Natural killer cell (primary cell): ENCODE measurements around the gene NMRK2. TPM values are rescaled to one million over a fixed set of nuclear protein-coding genes. Genes with fewer than 3 reads are reported as not detected.
"Not testable (repeated sequence)": the region's sequence is repeated elsewhere in the genome, so short reads cannot be mapped to it uniquely, and the experiment has no call there.

Source experiments
- ATAC-seq, 3 donors: fragments of 150-1000 bp in 2 of 3; fragments of 200-7000 bp in 1 of 3; cut with Tn5 transposase; 1 replicate in 1 of 3; 2 replicates in 2 of 3; pipeline ENCODE4 v1.10.0; 2021; ENCODE audit warnings: mild to moderate bottlenecking in 2 of 3, moderate library complexity in 2 of 3
- DNase-seq, 2 donors: peaks; one replicate each; pipeline versions ENCODE4 v3.0.0 to v3.0.0-alpha.2; 2013 to 2021; ENCODE audit warnings: mixed read lengths in 1 of 2
- H3K27ac ChIP-seq: one replicate; pipeline ENCODE4 v1.5.1; 2013; ENCODE audit warnings: mild to moderate bottlenecking, low read length
- H3K27me3 ChIP-seq: one replicate; pipeline ENCODE4 v1.6.1; 2013; ENCODE audit warnings: low read length; ENCODE audit not compliant: control insufficient read depth, insufficient read depth
- H3K36me3 ChIP-seq: one replicate; pipeline ENCODE4 v1.6.1; 2013; ENCODE audit warnings: low read length; ENCODE audit not compliant: control insufficient read depth, insufficient read depth
- H3K4me1 ChIP-seq: one replicate; pipeline ENCODE4 v1.6.1; 2013; ENCODE audit warnings: low read length; ENCODE audit not compliant: control insufficient read depth, insufficient read depth
- H3K4me3 ChIP-seq: one replicate; pipeline ENCODE4 v1.5.1; 2013; ENCODE audit warnings: low read length
- H3K9me3 ChIP-seq: one replicate; pipeline ENCODE4 v1.6.1; 2013; ENCODE audit warnings: low read length; ENCODE audit not compliant: control insufficient read depth, insufficient read depth
- H3K27ac Mint-ChIP-seq, 2 donors: one replicate each; pipeline ENCODE4 v1.8.0; 2022; ENCODE audit warnings: mild to moderate bottlenecking in 2 of 2, mixed read lengths in 2 of 2, moderate library complexity in 1 of 2
- H3K27me3 Mint-ChIP-seq, 2 donors: one replicate each; pipeline ENCODE4 v1.8.0; 2022; ENCODE audit warnings: low read depth in 2 of 2, mixed read lengths in 2 of 2
- H3K36me3 Mint-ChIP-seq: one replicate; pipeline ENCODE4 v1.8.0; 2022; ENCODE audit warnings: mixed read lengths
- H3K4me1 Mint-ChIP-seq, 2 donors: one replicate each; pipeline ENCODE4 v1.8.0; 2022; ENCODE audit warnings: mixed read lengths in 2 of 2
- H3K4me3 Mint-ChIP-seq: one replicate; pipeline ENCODE4 v1.8.0; 2022; ENCODE audit warnings: mild to moderate bottlenecking, moderate library complexity, mixed read lengths
- H3K9me3 Mint-ChIP-seq, 2 donors: one replicate each; pipeline ENCODE4 v1.8.0; 2022; ENCODE audit warnings: mixed read lengths in 2 of 2
- WGBS: methylation state at CpG from one replicate; pipeline ENCODE4 v1.1.7; 2013; ENCODE audit warnings: missing lambda C conversion rate; ENCODE audit not compliant: insufficient coverage; 5-methylcytosine and 5-hydroxymethylcytosine counted together
- intact Hi-C: fragments of 100-400 bp; cut with micrococcal nuclease; formaldehyde crosslinking; loops from one replicate; pipeline ENCODE4 v1.14.2; 2022
- total RNA-seq, 4 donors: library from RNA; stranded (reverse); fragments of 120-200 nt in 1 of 4; gene quantifications; one replicate each; pipeline versions ENCODE4 v1.2.3 to v1.2.4, GENCODE V29; 2013 to 2022
- TF ChIP-seq, protein P1 (sequence below): fragments of 200-600 bp; IDR thresholded peaks from one replicate; pipeline ENCODE4 v1.8.0; 2022; ENCODE audit warnings: antibody characterized with exemption

The NMRK2 gene
- total RNA-seq, 3 donors from 2014 or later (not counting 1 experiment from before 2014, with no cell fraction given): not detected

DNA sequence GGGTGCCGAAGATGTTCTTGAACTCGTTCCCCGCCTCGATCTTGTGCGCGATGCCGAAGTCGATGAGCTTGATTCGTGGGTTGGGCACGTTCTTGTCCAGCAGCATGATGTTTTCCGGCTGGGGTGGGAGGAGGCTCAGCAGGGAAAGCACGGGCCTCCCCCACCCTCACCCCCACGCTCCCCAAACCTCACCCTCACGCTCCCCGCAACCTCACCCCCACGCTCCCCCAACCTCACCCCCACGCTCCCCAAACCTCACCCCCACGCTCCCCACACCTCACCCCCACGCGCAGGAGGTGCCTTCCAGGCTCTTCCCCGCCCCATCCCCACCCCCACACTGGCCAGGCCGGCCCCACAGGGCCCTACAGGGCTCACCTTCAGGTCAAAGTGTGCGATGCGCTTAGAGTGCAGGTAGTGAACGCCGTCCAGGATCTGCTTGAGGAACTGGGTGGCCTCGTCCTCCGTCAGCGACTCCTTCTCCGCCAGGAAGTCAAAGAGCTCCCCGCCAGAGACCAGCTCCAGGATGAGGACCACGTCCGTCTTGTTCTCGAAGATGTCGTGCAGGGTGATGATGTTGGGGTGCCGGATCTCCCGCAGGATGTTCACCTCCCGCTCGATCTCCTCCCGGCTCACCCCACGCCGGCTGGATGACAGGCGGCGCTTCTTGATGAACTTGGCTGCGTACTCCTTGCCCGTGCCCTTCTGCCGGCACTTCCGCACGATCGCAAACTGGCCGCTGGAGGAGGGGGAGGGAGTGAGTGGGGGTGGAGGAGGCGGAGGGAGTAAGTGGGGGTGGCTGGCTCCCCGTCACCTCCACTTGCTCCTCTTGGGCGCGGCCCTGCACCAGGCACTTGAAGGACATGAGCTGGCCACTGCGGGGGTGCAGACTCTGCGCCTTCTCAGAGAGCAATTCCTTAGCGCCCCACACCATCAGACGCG is 31.7 kb downstream of the NMRK2 start:
- ATAC-seq (no peak), DNase-seq (no peak)
- no peak overlapping the region for H3K4me3 ChIP-seq
- H3K27ac Mint-ChIP-seq: no peak overlapping the region
- no peak overlapping the region for H3K27ac ChIP-seq
- no peaks in the 10 kb centered on the region for H3K27me3 Mint-ChIP-seq
- H3K27me3 ChIP-seq: no peaks in the 10 kb centered on the region
- TF ChIP-seq, protein P1, sequence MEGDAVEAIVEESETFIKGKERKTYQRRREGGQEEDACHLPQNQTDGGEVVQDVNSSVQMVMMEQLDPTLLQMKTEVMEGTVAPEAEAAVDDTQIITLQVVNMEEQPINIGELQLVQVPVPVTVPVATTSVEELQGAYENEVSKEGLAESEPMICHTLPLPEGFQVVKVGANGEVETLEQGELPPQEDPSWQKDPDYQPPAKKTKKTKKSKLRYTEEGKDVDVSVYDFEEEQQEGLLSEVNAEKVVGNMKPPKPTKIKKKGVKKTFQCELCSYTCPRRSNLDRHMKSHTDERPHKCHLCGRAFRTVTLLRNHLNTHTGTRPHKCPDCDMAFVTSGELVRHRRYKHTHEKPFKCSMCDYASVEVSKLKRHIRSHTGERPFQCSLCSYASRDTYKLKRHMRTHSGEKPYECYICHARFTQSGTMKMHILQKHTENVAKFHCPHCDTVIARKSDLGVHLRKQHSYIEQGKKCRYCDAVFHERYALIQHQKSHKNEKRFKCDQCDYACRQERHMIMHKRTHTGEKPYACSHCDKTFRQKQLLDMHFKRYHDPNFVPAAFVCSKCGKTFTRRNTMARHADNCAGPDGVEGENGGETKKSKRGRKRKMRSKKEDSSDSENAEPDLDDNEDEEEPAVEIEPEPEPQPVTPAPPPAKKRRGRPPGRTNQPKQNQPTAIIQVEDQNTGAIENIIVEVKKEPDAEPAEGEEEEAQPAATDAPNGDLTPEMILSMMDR: no peak
- intact Hi-C loops: no loop called here
- H3K4me1 ChIP-seq: peaks cover 9% of the 10 kb centered on the region
- no peaks in the 10 kb centered on the region for H3K9me3 Mint-ChIP-seq
- H3K4me3 Mint-ChIP-seq: no peak overlapping the region
- peaks cover 10% of the 10 kb centered on the region in 2 donors for H3K4me1 Mint-ChIP-seq
- no peaks in the 10 kb centered on the region for H3K36me3 Mint-ChIP-seq
- H3K36me3 ChIP-seq: peaks cover 64% of the 10 kb centered on the region
- no peaks in the 10 kb centered on the region for H3K9me3 ChIP-seq
- 98% methylated on average over 53 of the region's 60 CpGs for WGBS

DNA sequence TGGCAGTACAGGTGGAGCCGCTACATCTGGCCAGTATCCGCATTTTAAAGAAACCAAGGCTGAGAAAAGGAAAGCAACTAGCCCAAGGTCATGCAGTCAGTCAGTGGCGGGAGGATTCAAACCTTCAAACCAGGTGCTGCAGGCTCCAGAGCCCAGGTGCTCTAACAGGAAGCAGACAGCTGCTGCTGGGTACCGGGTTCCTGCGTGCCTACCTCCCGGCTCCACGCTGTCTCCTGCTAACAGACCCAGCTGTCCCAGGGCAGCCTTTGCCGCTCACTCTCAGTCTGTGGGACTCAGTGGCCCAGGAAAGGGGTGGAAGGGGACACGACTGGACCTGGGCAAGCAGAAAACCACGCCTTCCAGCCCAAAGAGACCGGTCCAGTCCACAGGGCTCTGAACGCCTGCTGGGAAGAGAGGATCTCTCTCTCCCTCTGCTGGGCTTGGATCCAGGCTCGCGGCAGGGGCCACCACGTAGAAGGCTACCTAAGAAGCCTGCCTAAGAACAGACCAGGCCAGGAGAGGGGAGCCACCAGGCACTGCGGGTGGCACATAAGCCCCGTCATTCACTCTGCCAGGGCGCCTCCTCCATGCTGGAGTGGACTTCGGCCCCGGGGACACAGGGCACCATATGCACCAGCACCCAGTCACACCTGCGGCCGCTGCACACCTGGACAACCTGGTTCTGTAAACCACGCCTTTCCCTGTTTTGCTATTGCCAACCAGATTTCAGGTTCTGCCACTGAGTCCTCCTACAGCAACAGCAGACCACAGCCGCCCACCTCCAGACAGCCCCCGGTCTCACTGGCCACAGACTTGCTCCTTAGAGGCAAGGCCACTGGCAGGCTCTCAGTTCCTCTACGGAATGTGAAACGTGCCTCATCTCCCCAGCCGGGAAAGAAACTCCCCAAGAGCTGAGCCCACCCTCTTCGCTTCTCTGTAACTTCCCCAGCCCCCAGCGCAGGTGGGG is 33.5 kb downstream of the NMRK2 start:
- DNase-seq (no peak), ATAC-seq (no peak)
- intact Hi-C loops: no loop called here
- Mint-ChIP-seq H3K27ac (peak overlapping the region in 1 of 2 donors; percentile 45), H3K9me3 (no peaks in the 10 kb centered on the region), H3K36me3 (no peaks in the 10 kb centered on the region), H3K4me3 (no peak overlapping the region), H3K4me1 (peaks cover 22 to 28% of the 10 kb centered on the region in 2 donors), H3K27me3 (no peaks in the 10 kb centered on the region)
- Histone ChIP-seq H3K4me1 (peaks cover 25% of the 10 kb centered on the region), H3K36me3 (peaks cover 50% of the 10 kb centered on the region), H3K27ac (no peak overlapping the region), H3K9me3 (no peaks in the 10 kb centered on the region), H3K27me3 (no peaks in the 10 kb centered on the region), H3K4me3 (no peak overlapping the region)
- WGBS: 89% methylated on average over 30 of the region's 30 CpGs
- TF ChIP-seq, protein P1: no peak

DNA sequence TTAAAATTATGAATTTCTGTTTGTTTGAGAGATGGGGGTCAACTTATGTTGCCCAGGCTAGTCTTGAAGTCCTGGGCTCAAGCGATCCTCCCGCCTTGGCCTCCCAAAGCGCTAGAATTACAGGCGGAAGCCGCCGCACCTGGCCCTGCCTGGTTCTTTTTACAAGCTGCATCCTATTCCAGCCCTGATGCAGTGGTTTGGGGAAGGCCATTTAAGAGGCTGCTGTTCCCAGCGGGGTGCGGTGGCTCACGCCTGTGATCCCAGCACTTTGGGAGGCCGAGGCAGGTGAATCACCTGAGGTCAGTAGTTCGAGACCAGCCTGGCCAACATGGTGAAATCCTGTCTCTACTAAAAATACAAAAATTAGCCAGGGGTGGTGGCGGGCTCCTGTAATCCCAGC is 35.1 kb downstream of the NMRK2 start:
- H3K36me3 Mint-ChIP-seq, H3K27ac Mint-ChIP-seq, ATAC-seq, H3K27me3 Mint-ChIP-seq, H3K9me3 Mint-ChIP-seq, H3K4me3 ChIP-seq, intact Hi-C loops, H3K9me3 ChIP-seq, H3K27me3 ChIP-seq, DNase-seq, H3K27ac ChIP-seq: not testable (repeated sequence)
- H3K4me3 Mint-ChIP-seq: peak overlapping the region; percentile 47
- peaks cover 22 to 29% of the 10 kb centered on the region in 2 donors for H3K4me1 Mint-ChIP-seq
- 96% methylated on average over 12 of the region's 12 CpGs for WGBS
- Histone ChIP-seq H3K36me3 (peaks cover 40% of the 10 kb centered on the region), H3K4me1 (peaks cover 28% of the 10 kb centered on the region)
